ENCODE data around the gene CAPZA1. TPM values are rescaled to one million over a fixed set of nuclear protein-coding genes. Genes with fewer than 3 reads are reported as not detected.

CAPZA1 gene
- total and polyA plus RNA-seq, 10 of the 15 experiments (the other 5 are each of a cell fraction or from before 2014, with no cell fraction given), result 187 to 886 (median 278) TPM

- RAD21 ChIA-PET (ENCODE audit: unreplicated experiment), result interaction anchor here (0.6 to 4.8 kb wide), 13 partner anchors 23 to 465 kb away, joined by 3 to 42 read pairs (median 8); partner anchors contain the start of genes CAPZA1, PPM1J and ST7L
- POLR2A ChIA-PET, result interaction anchor here (0.5 to 2.0 kb wide), 10 partner anchors 19 to 401 kb away, joined by 3 to 21 read pairs (median 4); no protein-coding TSS in a partner anchor
- Histone ChIP-seq H2AFZ (ENCODE audit: control insufficient read depth, low read depth, low read length) (peak overlapping the region; percentile 83), H3K36me3 (ENCODE audit: control insufficient read depth in 2 of 2, insufficient read depth in 2 of 2, low read length in 1 of 2) (no peaks in the 10 kb centered on the region; a peak in 1 of 4 replicates), H3K4me2 (ENCODE audit: control insufficient read depth, insufficient read depth) (peak overlapping the region; percentile 93), H3K79me2 (ENCODE audit: control insufficient read depth, insufficient read depth, low read length) (peaks cover 17% of the 10 kb centered on the region), H3K4me1 (ENCODE audit: control insufficient read depth, insufficient read depth, low read length) (peaks cover 9% of the 10 kb centered on the region), H3K9me3 (replicated peaks; ENCODE audit: control insufficient read depth, insufficient read depth, low read length) (no peaks in the 10 kb centered on the region), H3K27ac (ENCODE audit: control insufficient read depth, insufficient read depth) (peak overlapping the region; percentile 81), H3K9ac (ENCODE audit: control insufficient read depth, insufficient read depth, low read length) (peak overlapping the region; percentile 75), H3K4me3 (peak overlapping the region; percentile 86), H4K20me1 (ENCODE audit: control insufficient read depth, insufficient read depth) (no peaks in the 10 kb centered on the region), H3K27me3 (replicated peaks in 1 of 2; ENCODE audit: control insufficient read depth in 2 of 2, insufficient read depth in 2 of 2, low read length in 1 of 2) (no peaks in the 10 kb centered on the region)
- ATAC-seq (peak; percentile 15), DNase-seq (ENCODE audit: low read depth, low spot score) (no peak), FAIRE-seq (peak; percentile 49)
- intact Hi-C loops (cut with micrococcal nuclease; ENCODE audit: unreplicated experiment) (loop anchor here (1.0 to 2.0 kb wide), 2 partner anchors 31 to 55 kb away; partner anchors contain the start of genes CAPZA1 and ST7L), in situ Hi-C loops (cut with MboI) (no loop called here)
- 14% methylated on average over 18 of the region's 18 CpGs for WGBS (ENCODE audit: insufficient coverage, insufficient replicate concordance, low lambda C conversion rate, missing lambda C conversion rate)
- CTCF ChIA-PET, result interaction anchor here (0.7 to 6.2 kb wide), 18 partner anchors 9 to 282 kb away, joined by 3 to 33 read pairs (median 5); partner anchors contain the start of genes PPM1J and RHOC
- SMC1A ChIA-PET (ENCODE audit: uncharacterized antibody, unreplicated experiment), result interaction anchor here (0.7 to 3.9 kb wide), 17 partner anchors 10 to 283 kb away, joined by 3 to 28 read pairs (median 6); partner anchors contain the start of genes PPM1J, RHOC and ST7L
- BruUV-seq (replicated peaks), result no TSS peak
- TF ChIP-seq RBBP5 (conservative IDR thresholded peaks at IDR 0.05) (no peak), ZBTB40 (IDR thresholded peaks at IDR 0.05; ENCODE audit: borderline replicate concordance) (no peak), BCL3 (IDR thresholded peaks at IDR 0.05; ENCODE audit: borderline replicate concordance, insufficient read depth, low read depth, low read length, poor library complexity, severe bottlenecking) (peak; percentile 9), FOS (IDR thresholded peaks at IDR 0.05; ENCODE audit: borderline replicate concordance, extremely low read depth, insufficient read length) (no peak), JUND (IDR thresholded peaks at IDR 0.05; ENCODE audit: low read depth, low read length) (no peak), FOXM1 (IDR thresholded peaks at IDR 0.05; ENCODE audit: low read depth, low read length) (0 out of 2 replicates have a peak, but pooled peaks have one; percentile 35), HDGF (IDR thresholded peaks at IDR 0.05) (no peak), ATF2 (IDR thresholded peaks at IDR 0.05; ENCODE audit: low read length) (peak; percentile 13), EZH2 (IDR thresholded peaks at IDR 0.05; ENCODE audit: borderline replicate concordance, control insufficient read depth, low read depth, low read length) (no peak)
- TF ChIP-seq, protein P1, sequence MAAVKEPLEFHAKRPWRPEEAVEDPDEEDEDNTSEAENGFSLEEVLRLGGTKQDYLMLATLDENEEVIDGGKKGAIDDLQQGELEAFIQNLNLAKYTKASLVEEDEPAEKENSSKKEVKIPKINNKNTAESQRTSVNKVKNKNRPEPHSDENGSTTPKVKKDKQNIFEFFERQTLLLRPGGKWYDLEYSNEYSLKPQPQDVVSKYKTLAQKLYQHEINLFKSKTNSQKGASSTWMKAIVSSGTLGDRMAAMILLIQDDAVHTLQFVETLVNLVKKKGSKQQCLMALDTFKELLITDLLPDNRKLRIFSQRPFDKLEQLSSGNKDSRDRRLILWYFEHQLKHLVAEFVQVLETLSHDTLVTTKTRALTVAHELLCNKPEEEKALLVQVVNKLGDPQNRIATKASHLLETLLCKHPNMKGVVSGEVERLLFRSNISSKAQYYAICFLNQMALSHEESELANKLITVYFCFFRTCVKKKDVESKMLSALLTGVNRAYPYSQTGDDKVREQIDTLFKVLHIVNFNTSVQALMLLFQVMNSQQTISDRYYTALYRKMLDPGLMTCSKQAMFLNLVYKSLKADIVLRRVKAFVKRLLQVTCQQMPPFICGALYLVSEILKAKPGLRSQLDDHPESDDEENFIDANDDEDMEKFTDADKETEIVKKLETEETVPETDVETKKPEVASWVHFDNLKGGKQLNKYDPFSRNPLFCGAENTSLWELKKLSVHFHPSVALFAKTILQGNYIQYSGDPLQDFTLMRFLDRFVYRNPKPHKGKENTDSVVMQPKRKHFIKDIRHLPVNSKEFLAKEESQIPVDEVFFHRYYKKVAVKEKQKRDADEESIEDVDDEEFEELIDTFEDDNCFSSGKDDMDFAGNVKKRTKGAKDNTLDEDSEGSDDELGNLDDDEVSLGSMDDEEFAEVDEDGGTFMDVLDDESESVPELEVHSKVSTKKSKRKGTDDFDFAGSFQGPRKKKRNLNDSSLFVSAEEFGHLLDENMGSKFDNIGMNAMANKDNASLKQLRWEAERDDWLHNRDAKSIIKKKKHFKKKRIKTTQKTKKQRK (IDR thresholded peaks at IDR 0.05; ENCODE audit: low read depth, low read length), result no peak
Observed at GRCh38 chr1:112673592-112674439, 54.2 kb downstream of the CAPZA1 start.
